ENCODE data around the gene B3GALT6. TPM values are rescaled to one million over a fixed set of nuclear protein-coding genes. Genes with fewer than 3 reads are reported as not detected.

Gene B3GALT6
- total RNA-seq (ENCODE audit: low replicate concordance), result 9.9 and 24.7 TPM in 2 replicates

GRCh38 chr1:1232208-1232795 lies at the start of gene B3GALT6:
Gene B3GALT6 (plus strand): TSS chr1:1232237. CDS start chr1:1232279, 42 bp downstream.

GRCh38 chr1:1206376-1206965 lies 25.6 kb upstream of the B3GALT6 start, which contains the start of gene TNFRSF18:
Gene TNFRSF18 (minus strand): TSS chr1:1206592. CDS start chr1:1206571, 21 bp downstream.

GRCh38 chr1:1213345-1214265 lies 18.4 kb upstream of the B3GALT6 start, which contains the start of gene TNFRSF4:
Gene TNFRSF4 (minus strand): TSS chr1:1214153. CDS start chr1:1214127, 26 bp downstream.

GRCh38 chr1:1231400-1232207 lies 433 bp upstream of the B3GALT6 start, which contains the start of gene SDF4:
Gene SDF4 (minus strand): TSS chr1:1232001. CDS start chr1:1228772, 3,229 bp downstream.

GRCh38 chr1:1246577-1247340 lies 14.7 kb downstream of the B3GALT6 start, which contains the start of gene C1QTNF12:
Gene C1QTNF12 (minus strand): TSS chr1:1246722. CDS start chr1:1246690, 32 bp downstream.

GRCh38 chr1:1273512-1274298 lies 41.7 kb downstream of the B3GALT6 start, which contains the start of gene UBE2J2:
Gene UBE2J2 (minus strand): TSS chr1:1273854. CDS start chr1:1267992, 5,862 bp downstream.

Other genes with a start within 250 kb of the B3GALT6 start
- 1.9 and 19.8 TPM in 2 replicates for gene HES4, start 232.1 kb upstream of the B3GALT6 start, total RNA-seq (ENCODE audit: low replicate concordance)
- gene ISG15, start 218.7 kb upstream of the B3GALT6 start, total RNA-seq (ENCODE audit: low replicate concordance), result 41.5 and 138 TPM in 2 replicates
- 27.4 and 48.4 TPM in 2 replicates for gene AGRN, start 212.1 kb upstream of the B3GALT6 start, total RNA-seq (ENCODE audit: low replicate concordance)
- not detected in 2 replicates for gene RNF223, start 157.9 kb upstream of the B3GALT6 start, total RNA-seq (ENCODE audit: low replicate concordance)
- gene C1orf159, start 116.1 kb upstream of the B3GALT6 start, total RNA-seq (ENCODE audit: low replicate concordance), result 2.1 and 3.7 TPM in 2 replicates
- gene TTLL10, start 58.4 kb upstream of the B3GALT6 start, total RNA-seq (ENCODE audit: low replicate concordance), result not detected in 2 replicates
- not detected in 2 replicates for gene TNFRSF18, start 25.6 kb upstream of the B3GALT6 start, total RNA-seq (ENCODE audit: low replicate concordance)
- gene TNFRSF4, start 18.1 kb upstream of the B3GALT6 start, total RNA-seq (ENCODE audit: low replicate concordance), result not detected in 2 replicates
- 100 and 148 TPM in 2 replicates for gene SDF4, start 236 bp upstream of the B3GALT6 start, total RNA-seq (ENCODE audit: low replicate concordance)
- 0.35 and 0.53 TPM in 2 replicates for gene C1QTNF12, start 14.5 kb downstream of the B3GALT6 start, total RNA-seq (ENCODE audit: low replicate concordance)
- gene UBE2J2, start 41.6 kb downstream of the B3GALT6 start, total RNA-seq (ENCODE audit: low replicate concordance), result 9.9 and 30.1 TPM in 2 replicates
- 0.38 and 0.47 TPM in 2 replicates for gene SCNN1D, start 48.2 kb downstream of the B3GALT6 start, total RNA-seq (ENCODE audit: low replicate concordance)
- gene ACAP3, start 75.7 kb downstream of the B3GALT6 start, total RNA-seq (ENCODE audit: low replicate concordance), result 22.7 and 64.0 TPM in 2 replicates
- 4.7 and 14.8 TPM in 2 replicates for gene PUSL1, start 76.4 kb downstream of the B3GALT6 start, total RNA-seq (ENCODE audit: low replicate concordance)
- 52.0 and 105 TPM in 2 replicates for gene INTS11, start 92.4 kb downstream of the B3GALT6 start, total RNA-seq (ENCODE audit: low replicate concordance)
- gene CPTP, start 92.6 kb downstream of the B3GALT6 start, total RNA-seq (ENCODE audit: low replicate concordance), result 4.3 and 8.5 TPM in 2 replicates
- gene TAS1R3, start 99.0 kb downstream of the B3GALT6 start, total RNA-seq (ENCODE audit: low replicate concordance), result 0.15 and 0.35 TPM in 2 replicates
- gene DVL1, start 117.2 kb downstream of the B3GALT6 start, total RNA-seq (ENCODE audit: low replicate concordance), result 72.2 and 104 TPM in 2 replicates
- 200 and 222 TPM in 2 replicates for gene MXRA8, start 126.3 kb downstream of the B3GALT6 start, total RNA-seq (ENCODE audit: low replicate concordance)
- gene AURKAIP1, start 143.0 kb downstream of the B3GALT6 start, total RNA-seq (ENCODE audit: low replicate concordance), result 51.0 and 109 TPM in 2 replicates
- gene CCNL2, start 167.1 kb downstream of the B3GALT6 start, total RNA-seq (ENCODE audit: low replicate concordance), result 92.2 and 99.7 TPM in 2 replicates
- gene MRPL20, start 175.1 kb downstream of the B3GALT6 start, total RNA-seq (ENCODE audit: low replicate concordance), result 59.4 and 118 TPM in 2 replicates
- 0.23 TPM in 2 replicates for gene ANKRD65, start 189.0 kb downstream of the B3GALT6 start, total RNA-seq (ENCODE audit: low replicate concordance)
- 1.5 and 1.6 TPM in 2 replicates for gene VWA1, start 203.5 kb downstream of the B3GALT6 start, total RNA-seq (ENCODE audit: low replicate concordance)
- under 0.01 and 0.15 TPM in 2 replicates for gene ATAD3C, start 217.5 kb downstream of the B3GALT6 start, total RNA-seq (ENCODE audit: low replicate concordance)
- 15.9 and 18.1 TPM in 2 replicates for gene ATAD3B, start 239.5 kb downstream of the B3GALT6 start, total RNA-seq (ENCODE audit: low replicate concordance)

All from smooth muscle cell of the coronary artery (primary cell).